GM21619 (cell line): Measurements from ENCODE around the gene SLC17A6.

Experiments
- ATAC-seq: cut with Tn5 transposase; IDR thresholded peaks from one replicate; pipeline ENCODE4 v1.9.1; 2021; ENCODE audit not compliant: unreplicated experiment

SLC17A6 gene

DNA sequence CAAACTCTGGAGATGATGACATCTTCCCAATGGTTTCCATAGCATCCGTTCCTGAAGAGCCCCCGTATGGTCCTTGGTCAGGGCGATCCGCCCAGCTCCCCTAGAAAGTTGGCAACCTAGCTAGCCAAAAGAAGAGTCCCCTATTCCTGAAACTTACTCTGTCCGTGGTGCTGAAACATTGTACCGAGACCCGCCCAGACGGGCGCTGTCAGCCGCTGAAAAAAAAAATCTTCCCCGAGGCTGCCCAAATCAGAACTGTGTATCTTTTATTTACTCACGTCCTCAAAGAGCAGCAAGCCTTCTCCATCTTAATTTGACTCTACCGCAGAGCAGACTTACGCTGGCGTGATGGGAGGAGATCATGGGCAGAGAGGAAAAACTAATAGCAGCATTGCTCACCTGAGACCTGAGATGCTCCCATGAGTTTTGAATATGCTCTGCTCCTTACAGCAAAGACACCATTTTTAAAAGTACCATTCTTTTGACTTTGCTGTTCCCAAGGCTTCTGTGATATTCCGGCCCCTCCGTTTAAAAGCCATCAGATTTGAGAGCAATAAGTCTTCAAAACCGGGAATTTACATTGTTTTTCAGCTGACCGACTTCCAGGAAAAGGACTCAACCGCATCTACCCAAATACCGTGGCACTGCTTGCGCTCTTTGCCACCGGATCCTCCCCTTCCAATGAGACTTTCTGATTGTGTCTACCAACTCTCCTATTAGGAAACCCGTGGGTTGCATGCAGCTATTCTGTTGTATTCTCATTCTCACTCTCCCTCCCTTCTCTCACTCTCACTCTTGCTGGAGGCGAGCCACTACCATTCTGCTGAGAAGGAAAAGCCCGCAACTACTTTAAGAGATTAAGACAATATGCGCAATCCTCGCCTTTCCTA is at the start of gene SLC17A6:
Gene SLC17A6 (plus strand): TSS at position 786 of the 890 bp plus-strand sequence. CDS start 153 bp downstream, outside the sequence.
- ATAC-seq, result no peak

DNA sequence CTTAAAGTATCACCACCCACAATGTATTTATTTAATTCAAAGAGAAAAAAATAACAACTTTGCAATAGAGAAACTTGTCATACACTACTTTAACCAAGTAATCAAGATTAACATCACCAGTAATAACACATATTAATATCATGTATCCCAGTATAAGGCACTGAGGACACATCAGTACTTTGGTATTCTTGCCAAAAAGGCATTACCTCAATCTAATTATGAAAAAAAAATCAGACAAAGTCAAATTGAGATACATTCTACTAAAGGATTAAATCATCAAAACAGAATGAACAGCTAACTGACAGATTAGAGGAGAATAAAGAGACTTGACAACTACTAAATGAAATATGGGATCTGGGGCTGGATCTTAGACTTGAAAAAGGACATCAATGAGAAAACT is 35.8 kb upstream of the SLC17A6 start:
- no peak for ATAC-seq

DNA sequence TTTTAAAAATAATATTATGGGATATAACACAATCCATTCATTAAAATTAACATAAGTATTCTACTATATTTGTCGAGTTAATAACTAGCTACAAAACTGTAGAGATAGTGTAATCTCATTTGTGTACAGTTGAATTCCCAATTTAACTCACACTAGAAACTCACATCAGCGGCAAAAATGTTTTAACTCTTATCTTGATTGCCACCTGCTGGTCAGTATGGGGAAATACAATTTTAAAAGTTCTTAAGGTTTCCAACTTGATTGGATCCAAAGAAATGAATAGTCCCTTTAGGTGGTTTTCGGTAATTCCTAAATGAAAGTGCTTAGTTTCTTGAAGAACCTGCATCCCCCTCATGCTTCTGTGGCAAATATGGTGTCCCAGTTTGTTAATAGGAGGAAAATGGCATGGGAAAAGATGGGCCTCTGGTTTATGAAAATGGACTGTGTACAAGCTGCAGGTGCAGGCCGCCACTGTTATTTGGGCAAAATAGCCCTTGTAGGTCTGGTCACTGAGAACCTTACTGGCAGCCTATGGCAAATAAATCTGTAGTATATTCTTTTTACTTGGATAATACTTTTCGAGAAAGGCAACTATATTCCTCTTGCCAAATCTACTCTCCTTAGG is 33.7 kb upstream of the SLC17A6 start:
- ATAC-seq, result no peak

DNA sequence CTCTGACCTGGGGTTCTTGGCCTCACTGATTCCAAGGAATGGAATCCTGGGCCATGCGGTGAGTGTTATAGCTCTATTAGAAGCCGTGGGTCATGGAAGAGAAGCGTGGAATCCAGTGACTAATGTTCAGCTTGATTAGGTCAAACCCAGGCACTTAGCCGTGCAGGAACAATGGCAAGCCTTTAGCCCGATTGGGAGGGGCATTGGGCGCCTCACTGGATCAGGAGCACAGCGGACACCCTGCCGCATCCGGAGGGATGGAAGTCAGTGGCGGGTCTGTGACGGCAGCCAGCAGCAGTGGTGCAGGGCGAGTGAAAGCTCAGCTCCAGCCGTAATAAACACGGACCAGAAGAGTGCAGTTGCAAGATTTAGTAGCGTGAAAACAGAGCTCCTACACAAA is 20.5 kb upstream of the SLC17A6 start:
- no peak for ATAC-seq

DNA sequence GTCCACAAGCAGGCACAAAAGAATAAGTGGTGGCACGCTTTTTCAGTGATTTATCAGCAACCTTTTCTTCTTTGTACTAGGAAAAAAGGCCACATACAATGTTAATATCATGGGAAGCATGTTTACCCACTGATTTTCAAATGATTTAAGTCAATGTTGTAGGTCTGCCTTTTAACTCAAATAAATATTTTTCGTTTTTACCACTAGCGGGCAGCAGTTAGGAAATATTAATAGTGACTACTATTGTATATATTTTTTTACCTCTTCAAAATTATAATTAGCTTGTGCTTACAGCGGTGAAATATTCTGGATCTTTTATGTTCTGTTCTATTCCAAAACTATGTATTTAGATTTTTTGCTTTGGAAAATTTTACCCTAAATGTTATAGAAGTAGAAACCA is 6.4 kb upstream of the SLC17A6 start:
- ATAC-seq, result no peak

DNA sequence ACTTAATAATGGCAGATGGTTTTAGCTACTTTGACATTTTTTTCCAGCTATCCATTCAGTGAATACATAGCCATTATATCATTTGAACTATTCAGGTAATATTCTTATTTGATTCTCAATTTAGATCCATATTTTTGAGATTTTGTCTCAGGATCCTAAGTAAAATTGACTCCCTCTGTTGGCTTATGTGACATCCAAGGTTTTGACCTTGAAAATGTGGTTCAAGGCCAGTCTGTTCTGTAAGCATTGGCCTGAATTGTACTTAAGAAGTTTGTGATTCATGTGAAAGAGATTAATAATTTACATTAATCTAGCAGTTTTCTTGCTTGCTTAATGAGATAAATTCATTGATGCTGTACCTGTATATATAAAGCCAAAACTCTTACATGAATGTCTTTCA is 1.6 kb upstream of the SLC17A6 start:
- no peak for ATAC-seq

DNA sequence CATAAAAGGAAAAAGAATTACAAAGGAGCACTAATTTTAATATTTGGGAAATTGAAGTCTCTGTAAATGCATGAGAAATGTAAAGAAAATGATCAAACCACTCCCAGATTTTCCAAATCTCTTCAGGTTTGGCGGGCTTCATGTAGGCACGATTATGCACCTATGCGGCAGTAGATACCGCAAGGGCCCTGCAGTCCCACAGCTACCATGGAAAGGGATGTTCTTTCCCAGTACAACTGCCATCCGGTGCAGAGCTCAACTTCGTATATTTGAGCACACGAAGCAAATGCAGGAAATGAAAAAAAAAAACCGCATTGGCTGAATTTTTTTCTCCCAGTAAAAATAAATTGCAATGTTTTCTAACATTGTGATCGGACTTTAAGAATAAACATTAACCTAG is 1.4 kb downstream of the SLC17A6 start:
- no peak for ATAC-seq

DNA sequence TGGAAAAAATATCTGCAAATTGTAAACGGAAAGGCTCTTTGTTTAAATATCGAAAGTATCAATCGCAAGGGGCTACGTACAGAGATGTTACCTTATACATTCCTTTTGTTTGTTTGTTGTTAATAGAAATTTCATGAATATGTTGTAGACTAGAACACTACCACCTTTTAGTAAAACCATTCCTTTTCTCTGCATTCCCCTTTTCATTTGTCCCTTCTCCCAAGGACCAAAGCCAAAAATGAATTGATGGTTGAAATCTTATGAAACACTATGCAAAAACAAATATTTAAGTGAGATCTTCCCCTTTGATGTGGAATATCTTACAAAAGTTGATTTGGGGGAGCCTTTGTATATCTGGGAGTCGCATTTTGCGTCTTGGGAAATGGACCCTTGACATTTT is 2.1 kb downstream of the SLC17A6 start:
- ATAC-seq, result no peak

DNA sequence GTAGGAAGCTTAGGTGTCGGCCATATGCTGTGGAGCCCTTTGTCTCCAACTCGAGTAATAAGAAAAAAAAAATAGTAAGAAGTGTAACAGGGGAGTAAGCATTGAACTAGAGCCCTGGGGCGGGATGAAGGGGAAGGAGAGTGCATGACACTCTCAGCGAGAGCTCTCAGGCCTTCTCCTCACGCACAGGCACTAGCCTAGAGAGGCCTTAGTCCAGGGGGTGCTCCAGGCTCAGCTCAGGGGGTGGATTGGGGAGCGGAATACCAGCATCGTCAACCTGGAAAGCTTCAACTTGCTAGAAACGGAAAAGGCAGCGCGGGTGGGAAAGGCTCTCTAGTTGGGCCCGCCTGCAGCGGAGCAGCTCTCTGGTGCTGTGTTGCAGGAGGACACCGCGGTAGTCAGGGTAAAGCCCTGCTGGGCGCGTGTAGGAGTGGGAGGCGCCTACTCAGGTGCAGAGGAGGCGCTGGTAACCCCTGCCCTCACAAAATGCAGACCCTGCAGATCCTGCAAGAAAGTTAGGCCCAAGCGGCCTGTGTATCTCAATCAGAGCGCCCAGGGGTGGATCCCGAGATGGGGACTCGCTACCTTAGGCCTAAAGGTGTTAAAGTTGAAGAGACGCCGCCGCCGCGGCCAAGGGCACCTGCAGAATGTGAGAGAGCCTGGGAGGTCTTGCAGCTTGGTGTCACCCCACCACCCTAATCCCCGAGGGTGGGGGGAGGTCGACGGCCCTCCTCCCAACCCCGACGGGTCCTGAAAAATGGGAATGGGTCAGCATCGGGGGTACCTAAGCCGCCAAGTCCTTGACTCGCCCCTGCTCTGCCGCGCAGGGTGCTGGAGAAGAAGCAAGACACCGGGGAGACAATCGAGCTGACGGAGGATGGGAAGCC is 2.8 kb downstream of the SLC17A6 start:
- no peak for ATAC-seq

DNA sequence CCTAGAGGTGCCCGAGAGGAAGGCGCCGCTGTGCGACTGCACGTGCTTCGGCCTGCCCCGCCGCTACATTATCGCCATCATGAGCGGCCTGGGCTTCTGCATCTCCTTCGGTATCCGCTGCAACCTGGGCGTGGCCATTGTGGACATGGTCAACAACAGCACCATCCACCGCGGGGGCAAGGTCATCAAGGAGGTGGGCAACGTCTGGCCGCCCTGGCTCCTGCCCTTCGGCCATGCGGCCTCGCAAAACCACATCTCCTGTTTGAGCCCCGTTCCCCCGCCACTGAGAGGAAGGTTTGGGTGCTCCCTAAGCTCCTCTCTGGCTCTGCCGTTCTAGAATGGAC is 3.4 kb downstream of the SLC17A6 start:
- no peak for ATAC-seq

DNA sequence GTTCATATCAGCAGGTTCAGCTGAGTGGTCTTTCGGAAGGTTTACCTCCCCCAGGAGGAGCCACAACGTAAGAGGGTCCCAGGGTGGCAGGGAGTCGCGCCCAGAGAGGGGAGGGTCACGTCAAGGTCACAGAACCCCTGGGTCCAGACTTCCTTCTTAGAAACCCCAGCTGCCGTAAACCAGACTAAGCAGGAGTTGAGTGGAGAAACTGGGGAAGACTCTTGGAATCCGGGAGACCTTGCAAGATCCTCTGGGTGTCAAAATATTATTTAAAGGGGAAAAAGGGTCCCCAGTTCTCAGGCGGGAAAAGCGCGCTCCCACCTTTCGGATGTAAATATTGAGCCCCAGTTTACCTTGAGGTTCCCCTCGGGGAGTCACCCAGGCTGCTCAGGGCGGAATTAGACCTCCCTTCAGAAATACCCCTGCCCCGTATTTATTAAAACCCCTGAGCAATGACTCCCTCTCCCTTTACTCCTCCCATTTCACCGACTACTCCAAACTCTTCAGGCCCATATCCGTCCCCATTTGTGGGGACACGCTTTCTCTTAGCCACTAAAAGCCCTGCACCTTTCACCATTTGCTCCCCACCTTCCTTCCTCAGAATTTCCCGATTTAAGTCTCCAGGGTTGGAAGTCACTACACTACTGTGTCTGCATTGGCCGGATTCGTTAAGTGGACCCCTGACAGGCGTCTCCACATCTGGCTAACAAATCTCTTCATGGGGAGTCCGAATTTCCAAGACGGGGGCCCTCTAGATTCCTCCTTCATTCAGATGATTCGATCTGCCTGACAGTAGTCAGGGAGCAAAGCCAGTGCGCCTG is 4.2 kb downstream of the SLC17A6 start:
- no peak for ATAC-seq

DNA sequence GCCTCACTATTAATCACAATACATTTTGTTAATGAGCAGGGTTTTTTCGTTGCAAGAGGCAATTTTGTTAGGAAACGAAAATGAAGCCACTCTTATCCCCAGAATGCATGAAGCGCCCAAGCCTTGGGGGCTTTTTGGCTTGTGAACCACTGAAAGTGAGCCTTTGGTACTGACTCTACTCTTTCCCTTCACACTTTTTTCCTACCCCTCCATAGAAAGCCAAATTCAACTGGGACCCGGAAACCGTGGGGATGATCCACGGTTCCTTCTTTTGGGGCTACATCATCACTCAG is 4.8 kb downstream of the SLC17A6 start:
- ATAC-seq, result no peak

DNA sequence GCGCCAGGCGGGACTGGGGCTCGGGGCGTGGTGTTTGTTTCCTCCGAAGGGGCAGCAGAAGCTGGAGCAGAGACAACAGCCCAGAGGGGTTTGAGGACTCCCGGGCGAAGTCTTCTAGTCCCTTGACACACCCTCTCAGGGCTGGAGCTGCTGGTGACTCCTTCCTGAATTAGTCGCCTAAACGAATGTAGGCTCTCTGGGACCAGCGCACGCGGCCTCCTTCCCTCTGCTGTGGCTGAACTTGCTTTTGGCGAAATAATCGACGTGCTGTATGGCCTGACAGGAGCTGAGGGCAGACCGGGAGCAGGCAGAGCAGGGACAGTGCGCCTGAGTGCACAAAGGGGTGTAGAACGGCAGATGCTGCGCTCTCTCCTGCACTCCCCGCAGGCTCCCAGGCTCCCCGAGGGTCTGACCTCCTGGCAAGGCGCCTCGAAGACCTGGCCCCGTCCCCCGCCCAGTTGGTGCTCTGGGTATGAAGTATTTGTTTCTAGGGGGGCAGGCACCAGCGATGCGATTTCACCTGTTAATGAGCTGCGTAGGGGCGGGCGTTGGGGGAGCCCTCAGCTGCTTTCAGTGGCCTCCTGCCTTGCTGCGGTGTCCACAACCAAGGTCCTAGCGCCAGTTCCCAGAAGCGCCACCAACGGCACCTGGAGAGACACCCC is 5.3 kb downstream of the SLC17A6 start:
- no peak for ATAC-seq

DNA sequence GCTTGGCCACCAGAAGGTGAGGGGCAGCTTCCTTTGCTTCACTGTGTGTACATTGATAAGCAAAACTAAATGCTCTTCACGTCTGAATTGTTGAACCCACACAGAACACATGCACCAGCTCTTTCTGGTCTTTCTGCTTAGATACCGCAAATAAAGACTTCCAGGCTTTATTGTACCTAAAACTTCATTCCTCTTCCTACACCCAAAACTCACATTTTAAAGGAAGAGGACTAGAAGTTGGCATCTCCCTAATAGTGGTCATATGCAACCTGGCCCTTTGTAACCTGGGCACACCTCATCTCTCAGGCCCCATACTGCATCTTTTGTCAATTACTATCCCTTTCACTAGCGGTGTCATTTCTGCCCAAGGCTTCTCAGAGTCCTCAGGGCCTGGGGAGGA is 5.9 kb downstream of the SLC17A6 start:
- ATAC-seq, result no peak

DNA sequence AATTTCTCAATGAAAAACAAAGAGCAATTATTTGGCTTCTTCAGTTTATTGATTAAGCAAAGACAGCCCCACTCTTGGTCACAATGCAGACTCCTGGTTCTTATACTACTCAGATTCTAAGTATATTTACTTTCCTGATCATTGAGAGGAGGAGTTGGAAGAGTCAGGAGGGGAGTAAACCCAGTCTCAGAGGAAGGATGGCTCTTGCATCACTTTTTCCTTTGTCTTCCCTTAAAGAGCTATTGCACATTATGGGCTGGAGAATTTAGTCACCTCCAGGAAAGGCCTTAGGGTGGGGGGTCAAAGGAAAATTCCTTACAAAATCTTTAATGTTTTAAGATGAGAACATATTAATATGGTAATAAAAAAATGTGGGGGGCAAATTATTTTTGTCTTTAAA is 8.1 kb downstream of the SLC17A6 start:
- ATAC-seq, result no peak

DNA sequence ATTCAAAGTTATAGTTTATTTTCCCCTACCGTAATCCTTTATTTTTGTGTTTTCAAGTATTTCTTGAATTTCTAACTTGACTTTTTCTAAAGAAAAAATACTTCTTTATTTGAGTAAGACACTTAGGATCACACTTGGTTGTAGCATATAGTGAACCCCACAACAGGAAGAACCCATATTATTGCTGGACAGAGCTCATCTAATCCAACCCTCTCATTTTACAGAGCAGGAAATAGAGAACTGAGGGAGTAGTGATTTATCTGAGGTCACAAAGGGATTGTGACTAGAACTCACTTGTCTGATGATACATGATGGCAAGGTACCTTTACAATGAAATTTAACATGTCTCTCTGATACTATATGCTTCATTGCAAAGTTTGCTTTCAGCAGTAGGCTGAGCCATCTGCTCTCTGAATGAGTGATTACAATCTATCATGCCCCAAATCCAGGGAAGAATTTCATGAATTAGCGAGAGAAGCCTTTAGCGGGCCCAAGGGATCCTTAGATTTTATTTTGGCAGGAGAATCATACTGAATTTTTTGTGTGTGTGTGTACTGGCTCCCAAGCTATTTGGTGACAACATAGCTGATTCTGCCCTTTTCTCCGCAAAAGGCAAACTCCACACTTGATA is 9.8 kb downstream of the SLC17A6 start:
- no peak for ATAC-seq

DNA sequence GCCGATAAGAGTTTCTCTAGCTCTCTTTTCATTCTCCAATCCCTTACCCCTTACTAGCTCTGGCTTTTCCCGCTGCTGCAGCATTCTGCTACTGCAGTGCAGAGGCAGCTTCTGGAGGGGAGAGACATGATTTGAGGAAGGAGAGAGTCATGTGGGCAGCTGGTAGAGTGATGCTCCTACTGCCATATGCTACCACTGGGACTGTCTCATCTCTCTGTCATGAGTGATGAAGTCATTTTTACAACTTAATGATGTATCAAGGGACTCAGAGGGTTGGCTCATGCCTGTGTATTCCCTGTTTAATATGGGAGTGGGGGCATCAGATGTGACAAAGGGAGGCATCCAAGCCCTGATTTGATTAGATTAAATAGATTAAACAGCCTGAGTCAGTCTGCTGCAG is 11.3 kb downstream of the SLC17A6 start:
- no peak for ATAC-seq

DNA sequence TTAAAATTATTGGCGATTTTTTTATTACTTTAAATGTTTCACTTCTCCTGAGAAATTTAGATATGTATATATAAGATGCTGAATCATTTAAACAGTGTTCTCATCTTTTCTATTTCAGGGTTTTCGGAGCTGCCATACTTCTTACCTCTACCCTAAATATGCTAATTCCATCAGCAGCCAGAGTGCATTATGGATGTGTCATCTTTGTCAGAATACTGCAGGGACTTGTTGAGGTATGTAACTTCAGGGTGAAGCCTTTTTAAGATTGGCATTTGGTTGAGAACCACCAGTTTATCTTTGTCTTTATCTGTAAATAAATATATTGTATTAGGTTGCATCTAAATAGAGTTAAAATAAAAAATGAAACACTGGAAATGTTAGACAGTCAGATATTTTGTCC is 21.1 kb downstream of the SLC17A6 start:
- no peak for ATAC-seq

DNA sequence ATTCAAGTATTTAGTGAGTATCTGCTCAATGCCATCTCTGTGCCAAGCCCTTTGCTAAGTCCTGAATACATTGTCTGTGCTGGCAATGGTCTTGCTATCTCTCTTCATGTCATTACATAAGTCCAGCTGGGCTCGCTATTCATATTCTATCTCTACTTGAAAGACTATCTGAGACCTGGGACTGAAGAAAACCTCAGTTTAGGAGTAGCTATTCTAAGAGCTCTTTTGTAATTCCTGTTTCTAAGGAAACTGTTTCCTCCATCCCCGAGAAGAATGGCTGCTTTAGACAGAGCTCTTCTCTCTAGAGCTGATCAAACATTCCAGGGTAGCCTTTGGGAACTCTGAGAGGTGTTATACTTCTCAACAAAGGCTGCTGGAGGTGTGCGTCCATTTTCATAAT is 33.0 kb downstream of the SLC17A6 start:
- ATAC-seq, result no peak

DNA sequence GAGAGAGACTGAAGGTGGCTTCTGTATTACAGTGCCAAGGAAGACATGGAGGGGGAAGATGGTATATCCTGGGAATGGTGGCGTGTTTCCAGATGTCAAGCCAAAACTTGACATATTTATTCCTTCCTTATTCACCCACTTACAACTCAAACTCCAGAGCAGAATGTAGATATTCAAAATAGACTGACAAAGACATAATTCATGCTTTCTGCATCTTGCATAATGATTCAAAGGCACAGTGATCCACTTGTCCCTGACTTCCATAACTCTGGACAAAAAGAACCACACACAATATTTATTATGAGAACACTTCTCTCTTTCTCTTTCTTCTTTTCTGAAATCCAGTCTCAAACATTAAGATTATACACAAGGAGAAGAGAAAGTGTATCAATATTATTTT is 48.9 kb downstream of the SLC17A6 start:
- no peak for ATAC-seq
